HG03442 (cell line): ENCODE measurements around the gene DPF3.
"Not testable (repeated sequence)": the region's sequence is repeated elsewhere in the genome, so short reads cannot be mapped to it uniquely, and the experiment has no call there.

ENCODE experiments used
- ATAC-seq: cut with Tn5 transposase; IDR thresholded peaks from one replicate; pipeline ENCODE4 v1.9.1; 2021; ENCODE audit warnings: mild to moderate bottlenecking, moderate library complexity; ENCODE audit not compliant: unreplicated experiment

DPF3 gene

DNA sequence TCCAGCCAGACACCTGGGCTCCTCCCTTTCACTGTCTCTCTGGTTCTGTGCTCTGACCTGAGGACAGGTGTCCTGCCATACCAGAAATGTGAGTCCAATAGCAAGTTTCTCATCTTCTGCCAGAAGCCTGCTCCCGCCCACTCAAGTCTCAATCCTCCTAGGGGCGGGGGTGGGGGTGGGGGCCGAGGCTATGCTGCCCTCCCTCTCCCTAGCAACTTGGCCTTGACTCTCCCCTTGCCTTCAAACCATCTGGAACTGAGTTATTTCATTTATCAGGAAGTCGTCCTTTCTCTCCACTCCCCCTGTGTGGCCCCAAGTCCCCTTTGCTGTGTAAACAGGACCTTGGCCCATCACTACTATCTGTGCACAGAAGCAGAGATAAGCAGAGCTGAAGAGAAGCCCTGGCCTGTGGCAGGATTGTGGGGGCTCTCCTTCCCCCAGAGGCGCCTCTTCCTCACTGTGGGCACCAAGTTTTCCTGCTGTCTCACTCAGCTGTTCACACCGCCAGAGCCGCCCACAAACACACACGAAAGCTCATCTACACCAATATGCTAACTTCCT lies 117.1 kb downstream of the DPF3 start:
- ATAC-seq = no peak

DNA sequence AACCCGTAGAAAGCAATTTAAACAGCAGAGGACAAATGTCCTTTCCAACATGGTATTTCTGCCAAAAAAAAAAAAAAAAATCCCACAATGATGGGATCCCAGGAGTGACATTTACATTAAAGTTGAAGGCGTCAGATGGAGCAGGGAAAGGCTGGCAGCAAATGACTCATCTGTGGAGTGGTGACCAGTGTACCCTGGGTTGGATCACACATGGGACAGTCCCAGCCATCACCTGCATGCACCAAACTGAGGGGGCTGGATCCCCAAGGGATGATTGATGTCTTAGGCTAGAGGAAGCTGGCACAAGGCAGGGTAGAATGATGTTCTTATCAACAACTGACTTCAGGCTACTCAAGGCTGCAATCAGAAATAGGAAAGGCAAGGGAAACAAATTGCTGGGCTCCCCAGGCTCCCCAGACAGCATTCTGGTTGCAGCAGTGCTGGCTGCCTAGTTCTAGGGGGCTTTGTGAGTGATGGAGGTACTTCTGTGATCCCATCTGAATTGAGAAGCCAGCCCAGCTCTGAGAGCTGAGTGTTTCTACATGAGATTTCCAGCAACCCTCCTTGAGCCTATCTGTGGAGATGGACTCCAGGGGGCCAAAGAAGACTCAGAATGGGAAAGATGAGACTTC lies 117.9 kb downstream of the DPF3 start:
- ATAC-seq = no peak

DNA sequence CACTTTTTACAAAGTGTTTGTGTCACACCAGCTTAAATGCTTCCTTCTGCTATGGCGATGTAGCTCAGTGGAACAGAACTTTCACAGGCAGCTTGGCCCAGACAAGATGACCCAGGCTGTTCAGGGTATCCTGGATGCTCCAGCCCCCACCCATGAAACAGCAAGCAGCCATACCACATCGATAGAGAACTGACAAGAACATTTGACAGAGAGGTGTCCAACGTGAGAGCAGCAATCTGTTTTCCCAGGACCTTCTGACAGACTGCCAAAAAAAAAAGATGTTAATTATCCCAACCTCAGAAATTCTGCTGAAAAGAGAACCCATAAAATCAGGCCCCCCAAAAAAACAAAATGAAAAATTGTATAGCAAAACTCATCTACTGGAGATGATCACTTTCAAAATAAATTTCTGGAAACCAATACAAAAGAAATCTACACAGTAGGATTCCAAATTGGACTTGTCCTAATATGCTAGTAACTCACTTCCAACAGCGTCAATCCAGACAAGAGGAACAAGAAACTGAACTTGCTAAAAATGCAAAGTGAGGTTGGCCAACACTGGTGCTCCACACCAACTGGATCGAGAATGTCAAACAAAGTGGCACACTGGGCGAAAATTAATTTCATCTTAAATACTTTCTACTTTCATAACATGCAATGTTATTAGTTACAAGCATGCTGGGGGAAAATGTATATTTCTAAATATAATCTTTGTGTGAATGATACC lies 118.8 kb downstream of the DPF3 start:
- no peak for ATAC-seq

DNA sequence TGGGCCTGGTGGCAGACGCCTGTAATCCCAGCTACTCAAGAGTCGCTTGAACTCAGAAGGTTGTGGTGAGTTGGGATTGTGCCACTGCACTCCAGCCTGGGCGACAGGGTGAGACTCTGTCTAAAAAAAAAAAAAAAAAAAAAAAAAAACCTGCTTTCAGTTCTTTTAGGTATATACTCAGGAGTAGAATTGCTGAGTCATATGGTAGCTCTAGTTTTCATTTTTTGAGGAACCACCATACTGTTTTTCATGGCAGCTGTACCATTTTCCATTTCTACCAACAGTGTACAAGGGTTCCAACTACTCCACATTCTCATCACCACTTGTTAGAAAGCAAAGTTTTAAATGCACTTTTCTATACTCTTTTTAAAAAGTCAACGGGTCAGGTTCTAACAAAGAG lies 119.8 kb downstream of the DPF3 start:
- ATAC-seq = no peak

DNA sequence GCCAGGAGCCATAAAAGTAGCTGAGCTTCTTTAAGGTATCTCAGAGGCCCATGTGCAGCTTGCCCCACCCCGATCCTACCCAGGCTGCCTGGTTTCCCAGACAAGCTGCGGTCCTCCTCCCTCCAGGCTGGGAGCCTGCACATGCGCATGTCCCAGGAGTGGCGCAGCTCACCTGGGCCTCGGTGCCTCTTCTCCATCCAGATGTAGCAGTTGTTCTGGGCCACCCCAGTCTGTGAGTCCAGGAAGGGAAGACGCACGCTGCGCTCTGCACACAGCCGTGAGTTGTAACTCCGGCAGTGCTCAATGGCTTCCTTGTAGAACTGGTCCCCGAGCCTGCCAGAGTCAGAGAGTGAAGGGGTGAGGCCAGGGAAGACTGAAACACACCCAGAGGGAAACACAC lies 122.3 kb downstream of the DPF3 start:
- no peak for ATAC-seq

DNA sequence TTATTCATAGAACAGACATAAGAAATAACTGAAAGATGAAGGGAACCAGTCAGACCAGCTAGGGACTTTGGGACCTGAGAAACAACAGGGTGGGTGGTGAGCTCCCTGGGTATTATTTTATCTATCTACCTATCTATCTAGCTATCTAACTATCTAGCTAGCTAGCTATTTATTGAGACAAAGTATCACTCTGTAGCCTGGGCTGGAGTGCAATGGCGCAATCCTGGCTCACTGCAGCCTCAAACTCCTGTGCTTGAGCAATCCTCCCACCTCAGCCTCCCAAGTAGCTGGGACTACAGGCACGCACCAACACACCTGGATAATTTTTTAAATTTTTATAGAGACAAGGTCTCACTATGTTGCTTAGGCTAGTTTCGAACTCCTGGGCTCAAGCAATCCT lies 127.6 kb downstream of the DPF3 start:
- no peak for ATAC-seq

DNA sequence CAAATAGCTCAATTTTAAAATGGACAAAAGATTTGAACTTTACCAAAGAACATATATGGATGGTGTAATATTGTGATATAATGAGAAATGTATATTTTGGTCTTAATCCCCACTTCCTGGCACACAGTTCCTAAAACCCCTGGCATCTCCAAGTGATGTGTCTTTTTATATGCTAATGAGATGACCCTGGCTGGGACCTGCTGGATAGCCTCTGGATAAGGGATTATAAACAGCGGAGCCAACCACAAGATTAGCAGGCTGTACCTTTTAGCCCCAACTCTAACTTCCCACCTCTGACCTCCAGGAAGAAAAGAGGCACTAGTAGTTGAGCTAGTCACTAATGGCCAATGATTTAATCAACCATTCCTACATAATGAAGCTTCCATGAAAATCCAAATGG lies 130.0 kb downstream of the DPF3 start:
- ATAC-seq = no peak

DNA sequence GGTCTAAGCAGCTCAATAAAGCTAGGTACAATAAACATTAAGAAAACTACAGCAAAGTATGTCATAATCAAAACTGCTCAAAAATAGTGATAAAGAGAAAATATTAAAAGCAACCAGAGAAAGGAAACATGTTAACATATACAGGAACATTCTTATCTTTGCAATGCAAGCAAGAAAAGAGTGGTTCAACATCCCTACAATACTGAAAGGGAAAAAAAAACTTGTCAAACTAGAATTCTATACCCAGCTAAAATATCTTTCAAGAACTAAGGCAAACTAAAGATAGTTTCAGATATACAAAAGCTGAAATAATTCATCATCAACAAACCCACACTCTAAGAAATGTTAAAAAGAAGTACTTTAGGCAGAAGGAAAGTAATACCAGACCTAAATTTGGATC lies 134.2 kb downstream of the DPF3 start:
- ATAC-seq = no peak

DNA sequence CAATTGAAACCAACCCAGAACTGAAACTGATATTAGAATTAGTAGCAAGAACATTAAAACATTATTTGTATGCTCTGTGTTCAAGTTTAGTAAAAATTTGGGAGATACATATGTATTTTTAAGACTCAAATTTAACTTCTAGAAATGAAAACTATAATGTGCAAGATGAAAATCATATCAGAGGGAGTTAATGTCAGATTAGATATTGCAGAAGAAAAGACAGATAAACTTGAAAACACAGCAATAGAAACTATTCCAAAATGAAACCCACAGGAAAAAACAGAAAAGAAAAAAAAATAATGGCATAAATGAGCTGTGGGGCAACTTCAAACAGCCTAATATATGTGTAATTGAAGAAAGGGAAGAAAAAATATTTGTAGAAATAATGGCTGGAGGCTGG lies 134.9 kb downstream of the DPF3 start:
- no peak for ATAC-seq

DNA sequence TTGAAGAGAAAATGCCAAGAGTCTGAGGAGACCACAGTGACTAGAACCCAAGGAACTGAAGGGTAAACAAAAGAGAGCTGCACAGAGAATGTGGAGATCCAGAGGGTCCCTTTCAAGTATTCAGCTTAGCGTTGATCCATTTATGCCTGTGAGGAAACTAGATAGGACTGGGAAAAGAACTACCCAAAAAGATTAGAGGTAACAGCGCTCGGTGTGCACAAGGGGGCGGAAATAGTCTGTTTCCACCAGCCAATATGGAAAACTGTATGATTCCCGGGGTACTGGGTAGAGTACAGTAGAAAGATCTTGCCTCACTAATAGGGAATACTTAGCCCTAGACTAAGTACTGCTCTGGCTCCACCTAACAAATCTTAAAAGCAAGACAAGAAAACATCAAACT lies 135.5 kb downstream of the DPF3 start:
- ATAC-seq = no peak

DNA sequence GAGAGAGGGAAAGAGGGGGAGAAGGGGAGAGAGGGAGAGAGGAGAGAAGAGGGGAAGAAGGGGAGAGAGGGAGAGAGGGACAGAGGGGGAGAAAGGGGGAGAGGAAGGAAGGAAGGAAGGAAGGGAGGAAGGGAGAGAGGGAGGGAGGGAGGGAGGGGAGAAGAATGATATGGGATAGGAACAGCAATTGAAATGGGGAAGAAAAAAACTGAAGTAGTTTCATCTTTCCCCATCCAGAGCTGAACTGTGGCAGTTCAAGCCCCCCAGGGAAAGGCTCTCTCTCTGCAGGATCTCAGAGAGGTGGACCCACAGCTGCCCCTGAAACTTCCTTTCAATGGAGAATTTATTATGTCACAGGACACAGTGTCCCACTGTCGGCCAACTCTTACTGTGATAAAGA lies 136.9 kb downstream of the DPF3 start:
- no peak for ATAC-seq

DNA sequence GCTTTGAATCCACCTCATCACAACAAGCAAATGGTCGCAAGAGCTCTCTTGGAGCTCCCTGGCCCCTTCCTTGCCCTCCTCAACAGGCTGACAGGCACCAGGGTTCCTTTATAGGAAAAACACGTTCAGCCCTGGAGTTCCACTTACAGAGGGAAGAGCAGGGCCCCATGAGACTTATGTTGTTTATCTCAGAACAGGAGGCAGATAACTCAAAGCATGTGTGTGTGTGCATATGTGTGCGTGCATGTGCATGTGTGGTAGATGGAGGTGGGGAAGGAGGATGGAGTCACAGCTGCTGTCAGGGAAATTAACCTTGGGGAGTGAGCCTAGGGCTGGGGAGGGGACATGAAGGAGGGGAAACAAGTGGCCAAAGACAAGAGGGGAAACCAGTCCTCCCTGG lies 138.1 kb downstream of the DPF3 start:
- ATAC-seq = no peak

DNA sequence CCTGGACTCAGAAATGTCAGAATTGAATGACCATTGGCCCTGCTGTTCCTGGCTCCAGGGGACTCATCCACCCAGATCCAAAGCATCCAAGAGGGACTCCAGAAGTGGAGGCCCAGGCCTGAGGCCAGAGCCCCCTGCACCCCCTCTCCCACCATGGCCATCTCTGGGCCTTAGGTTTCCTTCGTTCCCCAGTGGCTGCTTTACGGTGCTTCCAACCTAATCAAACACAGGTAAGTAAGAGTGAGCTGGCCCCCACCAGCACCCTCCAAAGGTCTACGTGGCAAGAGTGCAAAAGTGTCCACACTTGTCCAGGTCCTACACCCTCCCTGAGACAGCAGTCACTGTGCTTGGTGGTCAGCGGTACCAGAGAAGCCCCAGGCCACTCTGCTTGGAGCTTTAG lies 139.0 kb downstream of the DPF3 start:
- no peak for ATAC-seq

DNA sequence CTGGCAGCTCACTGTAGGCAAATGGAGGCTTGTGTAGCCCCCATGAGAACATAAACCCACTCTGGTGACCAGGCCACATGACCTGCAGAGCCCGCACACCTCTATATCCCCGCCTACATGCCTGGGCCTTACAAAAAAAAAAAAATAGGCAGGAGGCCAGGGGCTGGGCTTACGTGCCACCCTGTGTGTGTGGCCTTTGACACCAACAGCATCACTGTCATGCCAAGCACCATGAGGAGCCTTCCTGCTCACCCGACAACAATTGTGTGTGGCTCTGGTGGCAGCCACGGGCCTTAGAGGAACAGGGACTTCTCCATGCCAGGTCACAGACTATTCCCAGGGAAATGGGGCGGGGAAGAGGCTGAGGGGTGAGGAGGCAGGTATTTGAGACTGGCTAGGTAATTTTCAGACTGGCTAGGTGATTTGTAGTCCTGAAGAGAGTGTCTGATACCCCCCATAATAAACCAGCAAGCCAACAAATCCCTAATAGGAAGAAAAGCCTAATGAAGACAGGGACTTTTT lies 140.0 kb downstream of the DPF3 start:
- ATAC-seq = no peak

DNA sequence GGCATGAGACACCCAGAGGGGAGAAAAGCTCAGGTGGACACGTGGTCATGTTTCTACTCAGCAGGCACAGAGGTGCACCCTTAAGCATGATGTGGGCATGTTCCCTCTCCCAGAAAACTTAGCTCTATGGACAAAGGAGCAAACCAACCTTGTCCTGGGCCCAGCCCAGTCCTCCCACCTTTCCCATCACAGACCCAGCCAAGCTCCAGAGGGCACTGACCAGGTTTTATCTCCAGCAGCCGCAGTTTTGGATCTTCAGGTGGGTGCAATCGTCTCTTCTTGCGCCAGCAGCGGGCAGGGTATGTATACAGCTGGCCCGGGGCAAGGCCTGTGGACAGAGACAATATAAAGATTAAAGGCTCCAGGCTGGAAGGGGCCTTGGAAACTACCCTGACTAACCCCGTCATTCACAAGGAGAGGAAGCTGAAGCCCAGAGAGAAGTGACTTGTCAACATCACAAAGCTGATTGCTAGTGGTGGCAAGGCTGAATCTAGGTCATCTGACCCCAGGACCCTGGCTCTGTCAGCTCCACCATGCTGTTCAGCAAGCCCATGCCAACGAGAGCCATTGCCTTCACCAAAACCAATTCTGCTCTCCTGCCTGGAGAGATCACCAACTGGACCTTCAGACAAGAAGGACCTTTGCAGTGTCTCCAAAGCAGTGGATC lies 140.7 kb downstream of the DPF3 start:
- ATAC-seq = no peak

DNA sequence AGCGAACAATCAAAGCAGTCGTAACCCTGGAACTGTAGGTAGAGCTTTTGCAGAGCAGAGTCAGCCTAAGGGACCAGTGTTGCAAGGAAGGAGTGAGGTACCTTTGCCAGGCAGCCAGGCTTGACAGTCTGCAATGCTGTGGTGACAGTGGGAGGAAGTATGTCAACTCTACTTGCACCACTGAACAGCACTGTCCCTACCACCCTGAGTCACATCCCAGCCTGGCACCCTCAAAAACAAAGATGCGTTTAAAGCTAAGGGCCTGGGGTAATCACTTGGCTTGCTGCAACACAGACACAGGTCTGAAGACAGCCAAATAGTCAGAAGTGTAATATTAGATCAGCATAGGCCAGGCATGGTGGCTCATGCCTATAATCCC lies 141.9 kb downstream of the DPF3 start:
- no peak for ATAC-seq

DNA sequence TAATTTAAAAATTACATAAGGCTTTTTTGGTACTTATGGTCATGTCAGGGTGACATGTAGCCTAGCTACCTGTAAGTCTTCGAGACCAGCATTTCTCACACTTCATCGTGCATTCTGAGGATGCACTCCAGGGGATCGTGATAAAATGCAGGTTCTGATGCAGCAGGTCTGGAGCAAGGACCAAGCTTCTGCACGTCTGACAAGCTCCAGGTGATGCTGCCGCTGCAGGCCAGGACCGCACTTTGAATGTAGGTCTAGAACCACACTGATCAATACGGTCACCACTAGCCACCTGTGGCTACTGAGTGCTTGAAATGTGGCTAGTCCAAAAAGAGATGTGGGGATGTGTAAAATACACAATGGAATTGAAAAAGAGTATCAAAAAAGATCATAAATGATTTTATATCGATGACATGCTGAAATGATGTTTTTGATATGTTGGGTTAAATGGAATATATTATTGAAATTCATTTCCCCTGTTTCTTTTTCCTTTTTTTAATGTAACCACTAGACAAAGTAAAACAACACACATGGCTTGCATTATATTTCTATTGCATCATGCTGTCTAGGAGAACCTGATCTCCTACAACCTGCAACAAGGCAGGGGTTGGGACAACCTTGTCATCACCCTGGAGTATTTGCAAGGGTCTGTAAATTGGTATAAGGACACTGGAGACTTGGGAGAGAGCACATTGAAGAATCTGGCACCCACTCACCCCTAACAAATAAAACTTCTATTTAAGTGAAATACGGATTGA lies 142.4 kb downstream of the DPF3 start:
- no peak for ATAC-seq

DNA sequence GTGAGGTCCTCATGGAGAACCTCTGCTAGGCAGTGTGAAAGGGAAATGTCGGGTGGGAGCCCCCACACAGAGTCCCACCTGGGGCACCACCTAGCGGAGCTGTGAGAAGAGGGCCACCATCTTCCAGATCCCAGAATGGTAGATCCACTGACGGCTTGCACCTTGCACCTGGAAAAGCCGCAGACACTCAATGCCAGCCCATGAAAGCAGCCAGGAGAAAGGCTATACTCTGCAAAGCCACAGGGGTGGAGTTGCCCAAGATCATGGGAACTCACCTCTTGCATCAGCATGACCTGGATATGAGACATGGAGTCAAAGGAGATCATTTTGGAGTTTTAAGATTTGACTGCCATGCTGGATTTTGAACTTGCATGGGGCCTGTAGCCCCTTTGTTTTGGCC lies 145.0 kb downstream of the DPF3 start:
- not testable (repeated sequence) for ATAC-seq

DNA sequence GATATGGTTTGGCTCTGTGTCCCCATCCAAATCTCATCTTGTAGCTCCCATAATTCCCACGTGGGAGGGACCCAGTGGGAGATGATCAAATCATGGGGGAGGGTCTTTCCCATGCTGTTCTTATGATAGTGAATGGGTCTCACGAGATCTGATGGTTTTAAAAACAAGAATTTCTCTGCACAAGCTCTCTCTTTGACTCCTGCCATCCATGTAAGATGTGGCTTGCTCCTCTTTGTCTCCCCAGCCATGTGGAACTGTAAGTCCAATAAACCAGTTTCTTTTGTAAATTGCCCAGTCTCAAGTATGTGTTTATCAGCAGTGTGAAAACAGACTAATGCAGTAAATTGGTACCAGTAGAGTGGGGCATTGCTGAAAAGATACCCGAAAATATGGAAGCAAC lies 146.2 kb downstream of the DPF3 start:
- no peak for ATAC-seq

DNA sequence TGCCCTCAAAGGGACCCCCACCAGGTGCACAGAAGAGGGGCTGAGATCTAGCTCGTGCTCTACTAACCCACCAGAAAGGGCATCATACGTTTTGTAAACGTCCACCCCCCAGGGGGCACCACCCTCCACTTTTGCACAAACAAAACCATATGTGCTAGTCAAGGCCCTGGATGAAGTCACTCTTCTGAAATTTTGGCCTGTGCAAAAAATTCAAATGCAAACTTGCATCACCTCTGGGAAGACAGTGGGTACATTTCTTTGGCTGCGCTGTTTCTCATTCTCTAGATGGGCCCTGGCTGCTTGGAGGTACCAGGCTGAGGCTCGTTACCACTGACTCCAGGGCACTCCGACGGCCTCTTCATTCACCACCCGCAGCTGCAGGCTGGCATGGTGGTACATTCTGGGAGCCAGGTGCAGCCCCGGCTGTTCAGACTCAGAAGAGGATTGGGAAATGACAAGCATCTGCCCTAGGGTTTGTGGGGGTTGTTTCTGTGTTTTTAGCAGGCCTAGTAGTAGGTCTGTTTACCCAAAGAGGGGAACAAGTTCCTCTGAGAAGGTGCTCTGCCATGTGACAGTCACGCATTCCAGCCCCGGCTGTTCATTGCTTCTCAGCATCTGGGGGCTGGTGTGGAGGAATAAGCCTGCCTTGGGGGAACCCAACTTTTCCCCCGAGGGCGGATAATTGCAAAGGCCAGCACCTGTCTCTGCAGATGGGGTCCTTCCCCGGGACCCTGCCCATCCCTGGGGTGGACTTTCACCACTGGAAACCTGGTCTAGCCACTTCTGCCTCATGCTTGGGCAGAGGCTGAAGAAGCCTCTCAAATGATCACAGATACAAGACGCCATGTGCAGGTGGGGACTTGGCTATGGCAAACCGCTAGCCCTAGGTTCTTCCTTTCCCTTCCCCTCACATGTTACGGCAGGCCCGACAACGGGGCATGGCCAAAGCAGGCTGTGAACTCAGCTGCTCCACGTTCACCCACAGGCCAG lies 147.6 kb downstream of the DPF3 start:
- no peak for ATAC-seq
